Measurements from ENCODE around the gene BRIP1.
"Not testable (repeated sequence)": the region's sequence is repeated elsewhere in the genome, so short reads cannot be mapped to it uniquely, and the experiment has no call there.

The BRIP1 gene

GRCh38 chr17:61862975-61863800, at the start of gene BRIP1:
TSS of gene BRIP1 (minus strand) at chr17:61863528. CDS start at chr17:61861539, 1,989 bp downstream.
- peak; percentile 67 for DNase-seq

- DNase-seq, result no peak
These were observed 45.1 kb upstream of the BRIP1 start for GRCh38 chr17:61908292-61909037.

- no peak for DNase-seq
These were observed 44.0 kb upstream of the BRIP1 start for GRCh38 chr17:61907361-61907760.

- DNase-seq, result no peak
These were observed 40.9 kb upstream of the BRIP1 start for GRCh38 chr17:61904094-61904710.

DNA sequence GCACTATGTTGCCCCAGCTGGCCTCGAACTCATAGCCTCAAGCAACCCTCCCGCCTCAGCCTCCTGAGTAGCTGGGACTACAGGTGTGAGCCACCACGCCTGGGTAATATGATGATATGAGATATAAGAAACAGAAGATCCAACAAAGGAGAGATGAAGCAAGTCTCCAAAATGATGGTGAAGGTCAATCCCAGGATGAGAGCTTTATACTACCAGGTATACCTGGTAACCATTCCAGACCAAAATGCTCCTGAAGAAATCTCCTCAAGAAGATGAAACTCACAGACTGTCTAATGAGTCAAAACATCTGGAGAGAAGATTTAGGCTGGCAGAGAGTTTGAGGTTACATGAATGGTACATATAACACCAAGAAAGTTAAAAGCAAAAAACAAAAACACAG, 39.9 kb upstream of the BRIP1 start:
- no peak for DNase-seq

DNA sequence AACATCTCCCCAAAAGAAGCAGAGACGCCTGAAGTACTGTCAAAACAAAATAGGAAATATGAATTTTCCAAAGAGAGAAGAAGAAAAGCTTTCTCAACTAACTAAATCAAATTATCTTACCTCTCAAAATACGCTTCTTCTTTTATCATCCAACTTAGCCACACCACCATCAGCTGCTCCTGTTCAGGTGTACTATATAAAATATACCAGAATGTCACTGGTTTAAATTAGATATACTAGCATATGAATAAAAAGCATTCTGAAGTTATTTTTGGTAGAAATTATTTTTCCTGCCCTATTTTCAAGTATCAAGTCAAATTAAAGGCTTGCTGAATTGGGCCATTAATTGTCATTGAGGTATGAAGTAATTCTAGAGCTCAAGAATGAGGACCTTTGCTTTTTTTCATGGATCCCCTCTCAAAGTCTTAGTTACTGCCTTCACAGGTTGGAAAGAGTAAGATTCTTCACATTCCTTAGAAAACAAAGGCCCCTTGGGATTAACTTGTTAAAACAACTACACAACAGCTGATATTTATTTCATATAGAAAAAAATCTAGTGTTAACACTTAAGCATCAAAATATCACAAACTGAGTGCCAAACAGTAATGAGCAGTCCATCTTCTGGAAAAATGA, 34.3 kb upstream of the BRIP1 start:
- no peak for DNase-seq

GRCh38 chr17:61895391-61895790, 32.1 kb upstream of the BRIP1 start:
- no peak for DNase-seq

GRCh38 chr17:61894310-61894709, 31.0 kb upstream of the BRIP1 start:
- not testable (repeated sequence) for DNase-seq

DNA sequence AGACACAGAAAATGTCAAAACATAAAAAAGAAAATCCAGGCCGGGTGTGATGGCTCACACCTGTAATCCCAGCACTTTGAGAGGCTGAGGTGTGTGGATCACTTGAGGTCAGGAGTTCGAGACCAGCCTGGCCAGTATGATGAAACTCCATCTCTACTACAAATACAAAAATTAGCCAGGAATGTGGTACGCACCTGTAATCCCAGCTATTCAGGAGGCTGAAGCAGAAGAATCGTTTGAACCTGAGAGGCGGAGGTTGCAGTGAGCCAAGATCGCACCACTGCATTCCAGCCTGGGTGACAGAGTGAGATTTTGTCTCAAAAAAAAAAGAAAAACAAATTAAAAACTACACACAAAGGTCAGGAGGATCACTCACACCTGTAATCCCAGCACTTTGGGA, 24.4 kb upstream of the BRIP1 start:
- DNase-seq, result not testable (repeated sequence)

DNA sequence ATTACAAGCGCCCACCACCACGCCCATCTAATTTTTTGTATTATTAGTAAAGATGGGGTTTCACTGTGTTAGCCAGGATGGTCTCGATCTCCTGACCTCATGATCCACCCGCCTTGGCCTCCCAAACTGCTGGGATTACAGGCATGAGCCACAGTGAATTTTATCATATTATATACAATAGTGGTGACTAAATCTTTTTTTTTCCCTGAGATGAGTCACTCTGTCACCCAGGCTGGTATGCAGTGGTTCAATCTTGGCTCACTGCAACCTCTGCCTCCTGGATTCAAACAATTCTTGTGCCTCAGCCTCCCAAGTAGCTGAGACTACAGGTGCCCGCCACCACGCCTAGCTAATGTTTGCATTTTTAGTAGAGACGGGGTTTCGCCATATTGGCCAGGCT, 22.5 kb upstream of the BRIP1 start:
- DNase-seq, result not testable (repeated sequence)

GRCh38 chr17:61884864-61885263, 21.5 kb upstream of the BRIP1 start:
- DNase-seq, result no peak

DNA sequence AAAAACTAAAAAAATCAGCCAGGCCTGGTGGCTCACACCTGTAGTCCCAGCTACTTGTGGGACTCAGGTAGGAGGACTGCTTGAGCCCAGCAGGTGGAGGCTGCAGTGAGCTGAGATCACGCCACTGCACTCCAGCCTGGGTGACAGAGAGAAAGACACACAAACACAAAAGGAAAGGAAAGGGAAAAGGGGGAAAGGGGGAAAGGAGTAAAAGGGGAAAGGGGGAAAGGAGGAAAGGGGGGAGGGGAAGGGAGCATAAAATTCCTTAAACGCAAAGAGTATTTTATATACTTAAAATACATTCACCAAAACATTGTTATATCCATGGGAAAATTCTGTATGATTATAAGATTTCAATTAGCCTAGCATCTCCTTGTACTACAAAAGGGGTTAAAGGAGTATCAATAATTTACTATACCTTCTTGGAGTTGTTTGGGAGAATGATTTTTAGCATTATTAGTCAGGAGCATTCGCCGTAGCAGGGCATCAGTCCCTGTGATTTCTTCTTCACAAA, 17.3 kb upstream of the BRIP1 start:
- no peak for DNase-seq

DNA sequence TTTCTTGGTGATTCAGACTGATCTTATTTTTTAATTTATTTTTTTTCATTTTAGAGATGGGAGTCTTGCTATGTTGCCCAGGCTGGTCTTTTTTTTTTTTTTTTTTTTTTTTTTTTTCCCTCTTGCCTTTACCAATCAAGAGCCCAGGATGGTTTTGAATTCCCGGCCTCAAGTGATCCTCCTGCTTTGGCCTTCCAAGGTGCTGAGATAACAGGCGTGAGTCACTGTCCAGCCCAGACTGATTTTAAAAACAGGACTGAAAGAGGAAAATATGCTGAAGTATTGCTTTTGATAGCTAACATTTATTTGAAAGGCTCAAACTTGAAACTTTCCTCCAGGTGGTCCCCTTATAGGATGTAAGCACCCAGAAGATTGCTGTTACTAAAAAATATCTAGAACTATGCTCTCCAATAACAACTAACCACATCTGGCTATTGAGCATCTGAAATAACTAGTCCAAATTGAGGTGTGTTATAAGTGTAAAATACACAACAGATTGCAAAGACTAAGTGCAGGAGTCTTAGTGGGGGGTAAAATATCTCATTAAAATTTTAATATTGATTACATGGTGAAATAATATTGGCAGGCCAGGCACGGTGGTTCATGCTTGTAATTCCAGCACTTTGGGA, 15.8 kb upstream of the BRIP1 start:
- no peak for DNase-seq

GRCh38 chr17:61878520-61878919, 15.2 kb upstream of the BRIP1 start:
- no peak for DNase-seq

- no peak for DNase-seq
These were observed 14.5 kb upstream of the BRIP1 start for GRCh38 chr17:61877837-61878236.

DNA sequence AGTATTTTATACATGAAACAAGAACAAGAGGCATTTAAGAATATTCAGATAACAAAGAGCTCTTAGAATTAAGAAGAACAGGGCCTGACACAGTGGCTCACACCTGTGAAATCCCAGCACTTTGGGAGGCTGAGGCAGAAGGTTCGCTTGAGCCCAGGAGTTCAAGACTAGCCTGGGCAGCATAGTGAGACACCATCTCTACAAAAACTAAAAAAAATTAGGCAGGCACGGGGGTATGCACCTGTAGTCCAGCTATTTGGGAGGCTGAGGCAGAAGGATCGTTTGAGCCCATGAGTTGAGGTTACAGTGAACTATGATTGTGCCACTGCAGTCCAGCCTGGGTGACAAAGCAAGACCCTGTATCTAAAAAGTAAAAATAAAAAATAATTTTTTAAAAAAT, 12.5 kb upstream of the BRIP1 start:
- DNase-seq, result no peak

- DNase-seq, result no peak
These were observed 12.0 kb upstream of the BRIP1 start for GRCh38 chr17:61875285-61875684.

DNA sequence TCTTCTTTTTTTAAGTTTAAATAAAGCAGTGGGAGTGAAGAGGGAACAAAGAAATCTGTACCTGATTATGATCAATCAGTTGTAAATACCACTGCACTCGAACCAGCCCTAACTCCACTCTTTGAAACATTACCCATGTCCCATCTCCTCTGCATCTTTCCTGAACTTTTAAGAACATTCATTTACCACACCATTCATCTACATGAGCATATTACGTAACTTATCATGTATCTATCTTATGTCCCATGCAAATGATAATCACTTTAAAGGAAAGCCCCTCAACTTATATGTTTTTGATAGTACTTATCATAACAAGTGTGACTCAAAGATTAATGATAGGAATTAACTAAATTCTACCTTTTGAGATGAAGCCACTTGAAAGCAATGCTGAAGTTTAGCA, 10.7 kb upstream of the BRIP1 start:
- no peak for DNase-seq

- DNase-seq, result no peak
These were observed 8.8 kb upstream of the BRIP1 start for GRCh38 chr17:61872099-61872498.

DNA sequence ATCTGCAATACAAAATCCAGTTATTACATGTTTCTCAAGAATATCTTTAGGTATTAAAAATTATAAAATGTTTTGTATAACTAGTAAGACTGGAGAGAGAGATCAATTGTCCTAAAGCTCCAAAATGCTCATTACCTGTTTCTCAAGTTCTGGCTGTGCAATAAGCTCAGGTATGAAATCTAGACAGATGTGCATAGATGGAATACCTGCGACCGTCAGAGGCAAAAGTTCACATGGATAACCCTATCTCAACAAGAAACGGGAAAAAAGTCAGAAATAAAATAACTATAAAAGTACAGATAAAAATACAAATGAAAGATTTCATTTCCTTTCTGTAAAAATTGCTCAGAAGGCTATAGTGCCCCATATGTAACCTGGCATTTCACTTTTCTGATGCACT, 5.8 kb upstream of the BRIP1 start:
- DNase-seq, result no peak

DNA sequence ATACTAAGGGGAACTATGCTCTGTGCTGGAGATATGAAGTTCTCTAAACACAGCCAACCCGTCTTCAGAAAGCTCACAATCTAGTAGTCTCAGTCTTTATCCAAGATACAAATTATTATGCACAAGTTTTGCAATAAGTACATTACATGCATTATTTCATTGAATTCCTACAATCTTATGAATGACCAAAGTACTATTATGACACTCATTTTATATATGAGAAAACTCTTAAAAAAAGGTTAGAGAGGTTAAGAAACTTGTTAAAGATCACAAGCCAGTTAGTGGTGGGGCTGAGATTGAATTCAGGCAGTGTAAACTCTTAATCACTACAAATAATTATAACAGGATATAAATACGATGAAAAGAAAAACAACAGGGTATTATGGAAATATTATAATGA, 4.7 kb upstream of the BRIP1 start:
- no peak for DNase-seq

GRCh38 chr17:61867033-61867432, 3.7 kb upstream of the BRIP1 start:
- no peak for DNase-seq

DNA sequence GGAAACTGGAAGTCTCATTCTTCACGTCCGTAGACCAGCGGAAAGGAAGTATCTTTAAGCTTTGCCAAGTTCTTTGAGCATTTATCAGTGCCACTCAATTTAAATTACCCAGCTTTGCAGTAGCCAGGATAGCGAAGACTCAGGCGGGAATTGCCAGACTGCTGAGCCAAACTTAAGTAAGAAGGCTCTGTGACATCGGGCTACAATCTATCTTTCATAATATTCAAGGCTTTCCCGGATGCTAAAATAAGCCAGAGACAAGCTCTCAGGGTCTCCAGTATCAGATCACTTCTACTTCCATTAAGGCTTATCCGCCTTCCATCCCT, 436 bp upstream of the BRIP1 start:
- no peak for DNase-seq

Data from GOT3 (cell line).